ENCODE data around the gene JMJD1C.

DNA sequence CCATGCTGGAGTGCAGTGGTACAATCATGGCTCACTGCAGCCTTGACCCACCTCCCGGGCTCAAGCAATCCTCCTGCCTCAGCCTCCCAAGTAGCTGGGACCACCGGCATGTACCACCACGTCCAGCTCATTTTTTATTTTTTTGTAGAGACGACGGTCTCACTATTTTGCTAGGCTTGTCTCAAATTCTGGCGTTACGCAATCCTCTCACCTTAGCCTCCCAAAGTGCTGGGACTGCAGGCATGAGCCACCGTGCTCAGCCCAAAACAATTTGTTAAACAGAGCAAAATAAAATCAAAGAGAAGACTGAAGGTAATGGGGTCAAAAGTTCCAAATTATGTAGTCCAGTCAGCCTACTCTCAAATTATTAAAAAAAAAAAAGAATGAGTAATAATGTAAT lies 8.7 kb upstream of the JMJD1C start:
- TF ChIP-seq, protein P1, sequence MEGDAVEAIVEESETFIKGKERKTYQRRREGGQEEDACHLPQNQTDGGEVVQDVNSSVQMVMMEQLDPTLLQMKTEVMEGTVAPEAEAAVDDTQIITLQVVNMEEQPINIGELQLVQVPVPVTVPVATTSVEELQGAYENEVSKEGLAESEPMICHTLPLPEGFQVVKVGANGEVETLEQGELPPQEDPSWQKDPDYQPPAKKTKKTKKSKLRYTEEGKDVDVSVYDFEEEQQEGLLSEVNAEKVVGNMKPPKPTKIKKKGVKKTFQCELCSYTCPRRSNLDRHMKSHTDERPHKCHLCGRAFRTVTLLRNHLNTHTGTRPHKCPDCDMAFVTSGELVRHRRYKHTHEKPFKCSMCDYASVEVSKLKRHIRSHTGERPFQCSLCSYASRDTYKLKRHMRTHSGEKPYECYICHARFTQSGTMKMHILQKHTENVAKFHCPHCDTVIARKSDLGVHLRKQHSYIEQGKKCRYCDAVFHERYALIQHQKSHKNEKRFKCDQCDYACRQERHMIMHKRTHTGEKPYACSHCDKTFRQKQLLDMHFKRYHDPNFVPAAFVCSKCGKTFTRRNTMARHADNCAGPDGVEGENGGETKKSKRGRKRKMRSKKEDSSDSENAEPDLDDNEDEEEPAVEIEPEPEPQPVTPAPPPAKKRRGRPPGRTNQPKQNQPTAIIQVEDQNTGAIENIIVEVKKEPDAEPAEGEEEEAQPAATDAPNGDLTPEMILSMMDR (IDR thresholded peaks at IDR 0.05; ENCODE audit: low read depth, low read length, poor library complexity, severe bottlenecking), result no peak
- TF ChIP-seq EZH2phosphoT487 (IDR thresholded peaks at IDR 0.05; ENCODE audit: borderline replicate concordance, low read length), result no peak
